WTC11 (cell line): ENCODE results near the gene FAM177B. TPM values are rescaled to one million over a fixed set of nuclear protein-coding genes. Genes with fewer than 3 reads are reported as not detected.

ENCODE experiments used
- ATAC-seq: fragments of 200-7000 bp; cut with Tn5 transposase; 2 replicates; pipeline ENCODE4 v1.10.0; 2021; ENCODE audit warnings: mild to moderate bottlenecking, moderate library complexity
- CTCF ChIA-PET: fragments of 300-600 bp; sonication (Branson Sonifier 250); formaldehyde crosslinking; loops from one replicate; lab custom pipeline; 2021; ENCODE audit warnings: antibody characterized with exemption; lab: Charles Lee
- POLR2A ChIA-PET: fragments of 350-600 bp; sonication (Branson Sonifier 250); formaldehyde crosslinking; loops from one replicate; lab custom pipeline; 2021; ENCODE audit warnings: antibody characterized with exemption; lab: Charles Lee
- DNase-seq: peaks from one replicate; pipeline ENCODE4 v3.0.0; 2021; ENCODE audit warnings: low spot score
- H3K27ac Mint-ChIP-seq: 2 replicates; pipeline ENCODE4 v1.8.0; 2021; ENCODE audit warnings: mixed read lengths
- H3K27me3 Mint-ChIP-seq: 2 replicates; pipeline ENCODE4 v1.8.0; 2021; ENCODE audit warnings: low read depth, mild to moderate bottlenecking, moderate library complexity, mixed read lengths
- H3K36me3 Mint-ChIP-seq: 2 replicates; pipeline ENCODE4 v1.8.0; 2021; ENCODE audit warnings: mixed read lengths
- H3K4me1 Mint-ChIP-seq: 2 replicates; pipeline ENCODE4 v1.8.0; 2022; ENCODE audit warnings: mixed read lengths
- H3K4me3 Mint-ChIP-seq: 2 replicates; pipeline ENCODE4 v1.8.0; 2021; ENCODE audit warnings: mild to moderate bottlenecking, moderate library complexity, mixed read lengths
- H3K9me3 Mint-ChIP-seq: 2 replicates; pipeline ENCODE4 v1.8.0; 2021; ENCODE audit warnings: mixed read lengths
- CBFB ChIP-seq: sonication (generic); formaldehyde crosslinking; IDR thresholded peaks from 2 replicates; pipeline ENCODE4 v1.8.1; 2022; ENCODE audit warnings: mild to moderate bottlenecking, low read depth, missing genetic modification reagents
- CTCF ChIP-seq: fragments of 200-600 bp; IDR thresholded peaks from 2 replicates; pipeline ENCODE4 v1.8.0; 2022; ENCODE audit warnings: antibody characterized with exemption
- FOXK1 ChIP-seq: sonication (generic); formaldehyde crosslinking; IDR thresholded peaks from 2 replicates; pipeline ENCODE4 v1.8.0; 2022; ENCODE audit warnings: mild to moderate bottlenecking, moderate library complexity, missing genetic modification reagents
- JAZF1 ChIP-seq: fragments of 250-450 bp; sonication (Bioruptor Pico); IDR thresholded peaks from 2 replicates; pipeline ENCODE4 v1.9.0; 2021; ENCODE audit warnings: moderate library complexity, mild to moderate bottlenecking, inconsistent platforms
- MXD4 ChIP-seq: fragments of 250-450 bp; sonication (Bioruptor Pico); IDR thresholded peaks from 2 replicates; pipeline ENCODE4 v1.8.0; 2021; ENCODE audit warnings: mild to moderate bottlenecking, moderate library complexity, borderline replicate concordance
- RORB ChIP-seq: fragments of 250-450 bp; sonication (Bioruptor Pico); IDR thresholded peaks from 2 replicates; pipeline ENCODE4 v1.9.0; 2021; ENCODE audit warnings: mild to moderate bottlenecking
- SOX15 ChIP-seq: fragments of 250-450 bp; sonication (Bioruptor Pico); IDR thresholded peaks from 2 replicates; pipeline ENCODE4 v1.9.0; 2021; ENCODE audit warnings: mild to moderate bottlenecking
- TCF7 ChIP-seq: sonication (generic); formaldehyde crosslinking; IDR thresholded peaks from 2 replicates; pipeline ENCODE4 v1.8.0; 2022; ENCODE audit warnings: mild to moderate bottlenecking, low read depth, missing genetic modification reagents, moderate library complexity
- TEAD1 ChIP-seq: sonication (generic); formaldehyde crosslinking; IDR thresholded peaks from 2 replicates; pipeline ENCODE4 v1.8.0; 2022; ENCODE audit warnings: mild to moderate bottlenecking, missing genetic modification reagents
- TEAD4 ChIP-seq: sonication (generic); formaldehyde crosslinking; IDR thresholded peaks from 2 replicates; pipeline ENCODE4 v1.8.0; 2022; ENCODE audit warnings: mild to moderate bottlenecking, missing genetic modification reagents
- ZNF138 ChIP-seq: sonication (generic); formaldehyde crosslinking; conservative IDR thresholded peaks from 2 replicates; pipeline ENCODE4 v1.8.1; 2022; ENCODE audit warnings: mild to moderate bottlenecking, moderate library complexity, missing genetic modification reagents
- ZNF416 ChIP-seq: fragments of 250-450 bp; sonication (Bioruptor Pico); IDR thresholded peaks from 2 replicates; pipeline ENCODE4 v1.9.0; 2021; ENCODE audit warnings: mild to moderate bottlenecking, inconsistent platforms
- total RNA-seq: library from RNA; stranded (reverse); gene quantifications from 3 replicates; pipeline ENCODE4 v1.2.3, GENCODE V29; 2021
- TF ChIP-seq, protein P1 (sequence below): sonication (generic); formaldehyde crosslinking; IDR thresholded peaks from 2 replicates; pipeline ENCODE4 v1.8.0; 2022; ENCODE audit warnings: mild to moderate bottlenecking, missing genetic modification reagents
- TF ChIP-seq, protein P2 (sequence below): fragments of 250-450 bp; sonication (Bioruptor Pico); IDR thresholded peaks from 2 replicates; pipeline ENCODE4 v1.8.0; 2021; ENCODE audit warnings: mild to moderate bottlenecking
- TF ChIP-seq, protein P3 (sequence below): sonication (generic); formaldehyde crosslinking; IDR thresholded peaks from 2 replicates; pipeline ENCODE4 v1.8.1; 2023; ENCODE audit warnings: mild to moderate bottlenecking, missing genetic modification reagents, moderate library complexity
- TF ChIP-seq, protein P4 (sequence below): sonication (generic); formaldehyde crosslinking; IDR thresholded peaks from 2 replicates; pipeline ENCODE4 v1.8.1; 2023; ENCODE audit warnings: mild to moderate bottlenecking, missing genetic modification reagents
- TF ChIP-seq, protein P5 (sequence below): sonication (generic); formaldehyde crosslinking; IDR thresholded peaks from 2 replicates; pipeline ENCODE4 v1.8.1; 2022; ENCODE audit warnings: mild to moderate bottlenecking, missing genetic modification reagents, moderate library complexity, borderline replicate concordance

FAM177B gene
- total RNA-seq, 1 experiment from 2014 or later: not detected

DNA sequence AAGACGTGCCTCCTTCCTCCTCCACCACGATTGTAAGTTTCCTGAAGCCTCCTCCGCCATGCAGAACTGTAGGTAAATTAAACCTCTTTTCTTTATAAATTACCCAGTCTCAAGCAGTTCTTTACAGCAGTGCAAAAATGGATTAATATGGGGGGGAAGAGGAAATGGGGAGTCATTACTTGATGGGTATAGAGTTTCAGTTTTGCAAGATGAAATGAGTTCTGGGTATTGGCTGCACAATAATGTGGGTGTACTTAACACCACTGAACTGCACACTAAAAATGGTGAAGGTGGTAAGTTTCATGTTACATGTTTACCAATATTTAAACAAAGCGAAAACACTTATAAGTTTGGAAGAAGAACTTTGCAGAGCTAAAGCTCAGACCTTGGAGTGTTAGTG, 53.5 kb downstream of the FAM177B start:
- Mint-ChIP-seq H3K9me3 (no peaks in the 10 kb centered on the region), H3K27me3 (peaks cover 21% of the 10 kb centered on the region), H3K4me3 (no peak overlapping the region), H3K36me3 (no peaks in the 10 kb centered on the region), H3K27ac (no peak overlapping the region), H3K4me1 (peaks cover 7% of the 10 kb centered on the region; the same call in 1 of the 2 replicates)
- DNase-seq (no peak), ATAC-seq (no peak)
- ChIA-PET CTCF (interaction anchor here (1.8 kb wide), 1 partner anchor 300 kb away, joined by 9 read pairs; no protein-coding TSS in a partner anchor), POLR2A (no interaction called here)
- TF ChIP-seq FOXK1 (CRISPR knock-in tag): no peak
- TF ChIP-seq, protein P1, sequence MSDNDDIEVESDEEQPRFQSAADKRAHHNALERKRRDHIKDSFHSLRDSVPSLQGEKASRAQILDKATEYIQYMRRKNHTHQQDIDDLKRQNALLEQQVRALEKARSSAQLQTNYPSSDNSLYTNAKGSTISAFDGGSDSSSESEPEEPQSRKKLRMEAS (CRISPR knock-in tag): no peak
- TF ChIP-seq, protein P2, sequence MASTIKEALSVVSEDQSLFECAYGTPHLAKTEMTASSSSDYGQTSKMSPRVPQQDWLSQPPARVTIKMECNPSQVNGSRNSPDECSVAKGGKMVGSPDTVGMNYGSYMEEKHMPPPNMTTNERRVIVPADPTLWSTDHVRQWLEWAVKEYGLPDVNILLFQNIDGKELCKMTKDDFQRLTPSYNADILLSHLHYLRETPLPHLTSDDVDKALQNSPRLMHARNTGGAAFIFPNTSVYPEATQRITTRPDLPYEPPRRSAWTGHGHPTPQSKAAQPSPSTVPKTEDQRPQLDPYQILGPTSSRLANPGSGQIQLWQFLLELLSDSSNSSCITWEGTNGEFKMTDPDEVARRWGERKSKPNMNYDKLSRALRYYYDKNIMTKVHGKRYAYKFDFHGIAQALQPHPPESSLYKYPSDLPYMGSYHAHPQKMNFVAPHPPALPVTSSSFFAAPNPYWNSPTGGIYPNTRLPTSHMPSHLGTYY: no peak

DNA sequence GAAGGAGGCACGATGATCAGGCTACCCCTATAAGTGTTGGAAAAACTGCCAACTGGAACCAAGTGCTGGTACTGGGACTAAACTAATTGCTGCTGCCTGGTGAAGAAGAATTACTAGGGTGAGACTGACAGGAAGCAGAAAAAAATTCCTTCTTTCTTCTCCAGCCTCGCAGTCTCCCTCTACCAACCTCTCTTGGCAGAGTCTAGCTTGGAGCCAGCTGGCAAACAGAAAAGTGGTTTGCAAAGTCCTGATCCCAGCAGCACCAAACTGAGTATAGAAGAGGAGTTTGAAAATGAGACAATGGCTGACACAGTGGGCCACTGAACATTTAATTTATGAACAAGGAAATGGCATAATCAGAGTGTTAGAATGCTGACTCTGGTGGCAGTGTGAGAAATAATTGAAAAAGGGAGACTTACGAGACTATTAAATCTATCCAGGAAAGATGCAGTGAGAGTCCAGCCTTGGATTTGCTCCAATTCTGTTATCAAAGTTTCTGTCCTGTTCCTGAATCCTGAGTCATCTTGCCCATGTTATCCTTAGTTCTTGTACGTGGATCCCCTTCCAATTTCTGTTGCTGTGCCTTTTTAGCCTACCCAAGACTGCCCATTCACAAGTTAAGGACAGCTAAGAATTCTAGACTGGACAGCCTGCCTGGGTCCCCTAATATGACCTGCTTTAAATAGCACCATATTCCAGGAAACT, 54.2 kb downstream of the FAM177B start:
- no peak overlapping the region for H3K4me3 Mint-ChIP-seq
- POLR2A ChIA-PET: no interaction called here
- H3K27ac Mint-ChIP-seq: no peak overlapping the region
- no peak for TF ChIP-seq ZNF138 (CRISPR knock-in tag)
- no peaks in the 10 kb centered on the region for H3K36me3 Mint-ChIP-seq
- DNase-seq (no peak), ATAC-seq (no peak)
- H3K4me1 Mint-ChIP-seq: peaks cover 7% of the 10 kb centered on the region; the same call in 1 of the 2 replicates
- peaks cover 24% of the 10 kb centered on the region for H3K27me3 Mint-ChIP-seq
- no peaks in the 10 kb centered on the region for H3K9me3 Mint-ChIP-seq
- CTCF ChIA-PET: interaction anchor here (1.8 kb wide), 1 partner anchor 299 kb away, joined by 9 read pairs; no protein-coding TSS in a partner anchor

DNA sequence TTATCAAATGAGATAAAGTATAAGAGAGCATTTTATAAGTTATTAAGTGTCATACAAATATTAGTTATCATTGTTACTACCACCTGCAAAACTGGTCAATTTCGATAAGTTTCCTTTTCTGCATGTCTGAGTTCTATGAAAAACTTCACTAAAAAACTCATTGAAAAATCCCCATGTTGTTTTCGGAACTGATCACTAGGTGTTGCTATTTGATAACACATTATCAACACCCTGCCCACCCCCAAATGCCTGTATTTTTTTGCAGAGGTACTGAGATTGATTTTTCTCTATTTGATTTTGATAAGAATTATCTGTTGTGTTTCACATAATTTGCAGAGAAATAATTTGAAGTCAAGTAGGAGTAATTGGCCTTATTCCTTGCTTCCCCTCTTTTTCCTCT, 55.7 kb downstream of the FAM177B start:
- ChIA-PET CTCF (interaction anchor here (1.3 to 3.9 kb wide), 3 partner anchors 297 to 341 kb away, joined by 6 to 20 read pairs (median 11); no protein-coding TSS in a partner anchor), POLR2A (no interaction called here)
- H3K36me3 Mint-ChIP-seq: no peaks in the 10 kb centered on the region
- H3K4me3 Mint-ChIP-seq: no peak overlapping the region
- H3K9me3 Mint-ChIP-seq: no peaks in the 10 kb centered on the region
- peaks cover 26% of the 10 kb centered on the region for H3K27me3 Mint-ChIP-seq
- peak; percentile 58 for ATAC-seq
- TF ChIP-seq CTCF: 0 out of 2 replicates have a peak, but pooled peaks have one; percentile 13
- no peak for TF ChIP-seq ZNF416
- DNase-seq: no peak
- H3K4me1 Mint-ChIP-seq: peaks cover 7% of the 10 kb centered on the region; the same call in 1 of the 2 replicates
- H3K27ac Mint-ChIP-seq: no peak overlapping the region

GRCh38 chr1:222794656-222795474, 57.9 kb downstream of the FAM177B start:
- ChIA-PET POLR2A (no interaction called here), CTCF (interaction anchor here (0.9 to 3.9 kb wide), 11 partner anchors 25 to 889 kb away, joined by 3 to 28 read pairs (median 5); no protein-coding TSS in a partner anchor)
- Mint-ChIP-seq H3K4me1 (peaks cover 7% of the 10 kb centered on the region; the same call in 1 of the 2 replicates), H3K4me3 (no peak overlapping the region), H3K27me3 (peaks cover 34% of the 10 kb centered on the region), H3K9me3 (no peaks in the 10 kb centered on the region), H3K36me3 (no peaks in the 10 kb centered on the region), H3K27ac (no peak overlapping the region)
- ATAC-seq (peak; percentile 46), DNase-seq (peak; percentile 22)
- TF ChIP-seq, protein P2: no peak
- TF ChIP-seq, protein P3, sequence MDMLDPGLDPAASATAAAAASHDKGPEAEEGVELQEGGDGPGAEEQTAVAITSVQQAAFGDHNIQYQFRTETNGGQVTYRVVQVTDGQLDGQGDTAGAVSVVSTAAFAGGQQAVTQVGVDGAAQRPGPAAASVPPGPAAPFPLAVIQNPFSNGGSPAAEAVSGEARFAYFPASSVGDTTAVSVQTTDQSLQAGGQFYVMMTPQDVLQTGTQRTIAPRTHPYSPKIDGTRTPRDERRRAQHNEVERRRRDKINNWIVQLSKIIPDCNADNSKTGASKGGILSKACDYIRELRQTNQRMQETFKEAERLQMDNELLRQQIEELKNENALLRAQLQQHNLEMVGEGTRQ (CRISPR knock-in tag): no peak
- TF ChIP-seq, protein P1 (CRISPR knock-in tag): no peak
- TF ChIP-seq TEAD1 (CRISPR knock-in tag) (no peak), JAZF1 (CRISPR knock-in tag) (no peak), TCF7 (CRISPR knock-in tag) (no peak), TEAD4 (CRISPR knock-in tag) (no peak), MXD4 (CRISPR knock-in tag) (no peak), CBFB (CRISPR knock-in tag) (no peak), RORB (CRISPR knock-in tag) (no peak), SOX15 (CRISPR knock-in tag) (no peak)
- TF ChIP-seq, protein P4, sequence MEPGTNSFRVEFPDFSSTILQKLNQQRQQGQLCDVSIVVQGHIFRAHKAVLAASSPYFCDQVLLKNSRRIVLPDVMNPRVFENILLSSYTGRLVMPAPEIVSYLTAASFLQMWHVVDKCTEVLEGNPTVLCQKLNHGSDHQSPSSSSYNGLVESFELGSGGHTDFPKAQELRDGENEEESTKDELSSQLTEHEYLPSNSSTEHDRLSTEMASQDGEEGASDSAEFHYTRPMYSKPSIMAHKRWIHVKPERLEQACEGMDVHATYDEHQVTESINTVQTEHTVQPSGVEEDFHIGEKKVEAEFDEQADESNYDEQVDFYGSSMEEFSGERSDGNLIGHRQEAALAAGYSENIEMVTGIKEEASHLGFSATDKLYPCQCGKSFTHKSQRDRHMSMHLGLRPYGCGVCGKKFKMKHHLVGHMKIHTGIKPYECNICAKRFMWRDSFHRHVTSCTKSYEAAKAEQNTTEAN: no peak
- TF ChIP-seq, protein P5, sequence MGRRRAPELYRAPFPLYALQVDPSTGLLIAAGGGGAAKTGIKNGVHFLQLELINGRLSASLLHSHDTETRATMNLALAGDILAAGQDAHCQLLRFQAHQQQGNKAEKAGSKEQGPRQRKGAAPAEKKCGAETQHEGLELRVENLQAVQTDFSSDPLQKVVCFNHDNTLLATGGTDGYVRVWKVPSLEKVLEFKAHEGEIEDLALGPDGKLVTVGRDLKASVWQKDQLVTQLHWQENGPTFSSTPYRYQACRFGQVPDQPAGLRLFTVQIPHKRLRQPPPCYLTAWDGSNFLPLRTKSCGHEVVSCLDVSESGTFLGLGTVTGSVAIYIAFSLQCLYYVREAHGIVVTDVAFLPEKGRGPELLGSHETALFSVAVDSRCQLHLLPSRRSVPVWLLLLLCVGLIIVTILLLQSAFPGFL: no peak
